H9 (cell line): Measurements from ENCODE around the gene ST6GALNAC3. TPM values are rescaled to one million over a fixed set of nuclear protein-coding genes. Genes with fewer than 3 reads are reported as not detected.

ENCODE experiments used
- DNase-seq: peaks from one replicate; pipeline ENCODE4 v3.0.0-alpha.2; 2017
- H2AFZ ChIP-seq: one replicate; pipeline ENCODE4 v1.6.1; 2013; ENCODE audit warnings: mild to moderate bottlenecking, low read length, control low read depth, moderate library complexity
- H2AK5ac ChIP-seq: 2 replicates; pipeline ENCODE4 v1.6.1; 2013; ENCODE audit warnings: low read length, control low read depth, mixed read lengths; ENCODE audit not compliant: insufficient read length
- H2BK120ac ChIP-seq: one replicate; pipeline ENCODE4 v1.6.1; 2013; ENCODE audit warnings: low read depth, mild to moderate bottlenecking, low read length, control low read depth, inconsistent platforms; ENCODE audit not compliant: poor library complexity, severe bottlenecking
- H2BK12ac ChIP-seq: 2 replicates; pipeline ENCODE4 v1.6.1; 2013; ENCODE audit warnings: low read length, control low read depth, mixed read lengths, low read depth; ENCODE audit not compliant: insufficient read length
- H2BK15ac ChIP-seq: 2 replicates; pipeline ENCODE4 v1.6.1; 2013; ENCODE audit warnings: low read depth, low read length, control low read depth
- H2BK20ac ChIP-seq: one replicate; pipeline ENCODE4 v1.6.1; 2013; ENCODE audit warnings: low read depth, mild to moderate bottlenecking, low read length, control low read depth, inconsistent platforms; ENCODE audit not compliant: poor library complexity, severe bottlenecking
- H2BK5ac ChIP-seq: 2 replicates; pipeline ENCODE4 v1.6.1; 2013; ENCODE audit warnings: low read length, control low read depth, mixed read lengths; ENCODE audit not compliant: insufficient read length
- H3K14ac ChIP-seq: 2 replicates; pipeline ENCODE4 v1.6.1; 2013; ENCODE audit warnings: low read length, control low read depth; ENCODE audit not compliant: insufficient read depth
- H3K18ac ChIP-seq: 2 replicates; pipeline ENCODE4 v1.6.1; 2013; ENCODE audit warnings: low read depth, mild to moderate bottlenecking, mixed read lengths, low read length, control low read depth; ENCODE audit not compliant: insufficient read length
- H3K23ac ChIP-seq: 2 replicates; pipeline ENCODE4 v1.6.1; 2013; ENCODE audit warnings: low read length, control low read depth, mixed read lengths, low read depth; ENCODE audit not compliant: insufficient read length
- H3K23me2 ChIP-seq: 2 replicates; pipeline ENCODE4 v1.6.1; 2013; ENCODE audit warnings: low read depth, mild to moderate bottlenecking, mixed read lengths, low read length, control low read depth; ENCODE audit not compliant: insufficient read length, poor library complexity, severe bottlenecking
- H3K27ac ChIP-seq: 2 replicates; pipeline ENCODE4 v1.5.1; 2013; ENCODE audit warnings: low read length, control low read depth, mixed read lengths, low read depth; ENCODE audit not compliant: insufficient read length
- H3K27me3 ChIP-seq: 2 replicates; pipeline ENCODE4 v1.6.1; 2013; ENCODE audit warnings: low read length, control low read depth, inconsistent platforms; ENCODE audit not compliant: insufficient read depth
- H3K4ac ChIP-seq: 2 replicates; pipeline ENCODE4 v1.6.1; 2013; ENCODE audit warnings: low read depth, mild to moderate bottlenecking, control low read depth, inconsistent platforms, low read length, moderate library complexity
- H3K4me1 ChIP-seq: 2 replicates; pipeline ENCODE4 v1.6.1; 2013; ENCODE audit warnings: low read length, control low read depth, inconsistent platforms; ENCODE audit not compliant: insufficient read depth
- H3K4me2 ChIP-seq: 2 replicates; pipeline ENCODE4 v1.6.1; 2013; ENCODE audit warnings: low read length, control low read depth, mixed read lengths; ENCODE audit not compliant: insufficient read length, insufficient read depth
- H3K56ac ChIP-seq: 2 replicates; pipeline ENCODE4 v1.6.1; 2013; ENCODE audit warnings: low read depth, mild to moderate bottlenecking, mixed read lengths, low read length, control low read depth; ENCODE audit not compliant: insufficient read length
- H3K79me1 ChIP-seq: 2 replicates; pipeline ENCODE4 v1.6.1; 2013; ENCODE audit warnings: low read depth, mild to moderate bottlenecking, moderate library complexity, low read length, control low read depth, inconsistent platforms; ENCODE audit not compliant: insufficient read depth, poor library complexity, severe bottlenecking
- H3K79me2 ChIP-seq: 2 replicates; pipeline ENCODE4 v1.6.1; 2013; ENCODE audit warnings: low read length, control low read depth, inconsistent platforms; ENCODE audit not compliant: insufficient read depth
- H3K9ac ChIP-seq: 2 replicates; pipeline ENCODE4 v1.6.1; 2013; ENCODE audit warnings: low read length, control low read depth, mixed read lengths; ENCODE audit not compliant: insufficient read length; ENCODE audit errors: extremely low read depth
- H3K9me3 ChIP-seq: one replicate; pipeline ENCODE4 v1.6.1; 2013; ENCODE audit warnings: low read depth, low read length, inconsistent platforms; ENCODE audit not compliant: control insufficient read depth
- H3T11ph ChIP-seq: one replicate; pipeline ENCODE4 v1.6.1; 2013; ENCODE audit warnings: mild to moderate bottlenecking, low read length, control low read depth, inconsistent platforms
- H4K20me1 ChIP-seq: one replicate; pipeline ENCODE4 v1.6.1; 2013; ENCODE audit not compliant: control insufficient read depth, insufficient read length, insufficient read depth
- H4K5ac ChIP-seq: 2 replicates; pipeline ENCODE4 v1.6.1; 2013; ENCODE audit warnings: low read depth, mild to moderate bottlenecking, mixed read lengths, low read length, control low read depth; ENCODE audit not compliant: insufficient read length
- H4K8ac ChIP-seq: replicated peaks from 2 replicates; pipeline ENCODE4 v1.6.1; 2013; ENCODE audit warnings: low read length, control low read depth, mixed read lengths, low read depth; ENCODE audit not compliant: insufficient read length
- H4K91ac ChIP-seq: 2 replicates; pipeline ENCODE4 v1.6.1; 2013; ENCODE audit warnings: low read depth, mild to moderate bottlenecking, moderate library complexity, mixed read lengths, low read length, control low read depth; ENCODE audit not compliant: insufficient read length
- H3K27ac Mint-ChIP-seq, 3 experiments: 2 replicates in 2 of 3; 3 replicates in 1 of 3; pipeline ENCODE4 v1.8.0; 2020 to 2021; ENCODE audit warnings: mixed read lengths in 3 of 3, mild to moderate bottlenecking in 1 of 3, moderate library complexity in 1 of 3
- H3K27me3 Mint-ChIP-seq: 2 replicates; pipeline ENCODE4 v1.8.0; 2021; ENCODE audit warnings: low read depth, mild to moderate bottlenecking, moderate library complexity, mixed read lengths
- H3K36me3 Mint-ChIP-seq, 3 experiments: 2 replicates in 2 of 3; 3 replicates in 1 of 3; pipeline ENCODE4 v1.8.0; 2020 to 2021; ENCODE audit warnings: low read depth in 3 of 3, mixed read lengths in 3 of 3; ENCODE audit not compliant: insufficient read depth in 1 of 3
- H3K4me1 Mint-ChIP-seq, 2 experiments: 2 replicates each; pipeline ENCODE4 v1.8.0; 2020; ENCODE audit warnings: mixed read lengths in 2 of 2
- H3K4me3 Mint-ChIP-seq, 2 experiments: 2 replicates in 1 of 2; 3 replicates in 1 of 2; pipeline ENCODE4 v1.8.0; 2020 to 2021; ENCODE audit warnings: mild to moderate bottlenecking in 2 of 2, mixed read lengths in 2 of 2, moderate library complexity in 1 of 2
- H3K9me3 Mint-ChIP-seq, 2 experiments: 2 replicates in 1 of 2; 3 replicates in 1 of 2; pipeline ENCODE4 v1.8.0; 2020; ENCODE audit warnings: mild to moderate bottlenecking in 2 of 2, mixed read lengths in 2 of 2, moderate library complexity in 1 of 2
- CTCF ChIP-seq: fragments of 200-600 bp; sonication (generic); conservative IDR thresholded peaks from 3 replicates; pipeline ENCODE4 v1.8.0; 2021; ENCODE audit warnings: antibody characterized with exemption, mild to moderate bottlenecking
- WGBS: extraction: QIAGEN DNeasy Blood & Tissue Kit; methylation state at CpG from one replicate; pipeline ENCODE4 v1.1.7; 2013; ENCODE audit warnings: missing lambda C conversion rate, low lambda C conversion rate, mixed read lengths; ENCODE audit not compliant: insufficient read length; ENCODE audit errors: extremely low coverage; 5-methylcytosine and 5-hydroxymethylcytosine counted together
- total RNA-seq: library from RNA; stranded (reverse); gene quantifications from 2 replicates; pipeline ENCODE4 v1.2.1, GENCODE V29; 2021

The ST6GALNAC3 gene
- total RNA-seq, 1 experiment from 2014 or later = 11.2 TPM

- Histone ChIP-seq H3K14ac (no peak overlapping the region), H3K9me3 (no peaks in the 10 kb centered on the region), H4K91ac (no peak overlapping the region), H4K8ac (no peak overlapping the region), H3K4ac (no peak overlapping the region), H3K9ac (no peak overlapping the region), H3K18ac (no peak overlapping the region), H2BK20ac (no peak overlapping the region), H2BK5ac (no peak overlapping the region), H2AFZ (no peak overlapping the region), H2BK120ac (no peak overlapping the region), H3T11ph (no peak overlapping the region), H2AK5ac (no peak overlapping the region), H2BK12ac (no peak overlapping the region), H3K56ac (no peak overlapping the region), H4K20me1 (no peaks in the 10 kb centered on the region), H3K4me2 (no peak overlapping the region), H2BK15ac (no peak overlapping the region), H3K4me1 (no peaks in the 10 kb centered on the region), H3K23ac (no peak overlapping the region), H3K27ac (no peak overlapping the region), H4K5ac (no peak overlapping the region), H3K27me3 (no peaks in the 10 kb centered on the region), H3K23me2 (no peaks in the 10 kb centered on the region), H3K79me1 (no peaks in the 10 kb centered on the region), H3K79me2 (no peaks in the 10 kb centered on the region)
- Mint-ChIP-seq H3K36me3 (peaks cover 0 to 2% (median 0%) of the 10 kb centered on the region in 3 experiments; a peak in 1 of 7 replicates), H3K4me1 (peaks cover 2 to 8% of the 10 kb centered on the region in 2 experiments; a peak in 3 of 4 replicates), H3K4me3 (no peak overlapping the region), H3K27me3 (no peaks in the 10 kb centered on the region), H3K9me3 (no peaks in the 10 kb centered on the region), H3K27ac (no peak overlapping the region)
- WGBS = no CpG with 5 or more reads among the region's 3 CpGs
- no peak for DNase-seq
- no peak for TF ChIP-seq CTCF
Observed at GRCh38 chr1:76632136-76632535, 557.6 kb downstream of the ST6GALNAC3 start.
